Endothelial cell of umbilical vein (primary cell): ENCODE measurements around the gene ESPNL. TPM values are rescaled to one million over a fixed set of nuclear protein-coding genes. Genes with fewer than 3 reads are reported as not detected.

ENCODE experiments used
- BruUV-seq: library from RNA; stranded (reverse); fragments of 400-500 nt; replicated peaks from 2 replicates; lab custom pipeline; 2021; lab: Mats Ljungman, UMichigan
- CTCF ChIA-PET: fragments of 300-600, 350-600 bp; sonication (Branson Sonifier 250); formaldehyde crosslinking; loops from one replicate; lab custom pipeline; 2021; ENCODE audit warnings: antibody characterized with exemption, inconsistent platforms; lab: Charles Lee
- POLR2A ChIA-PET: fragments of 300-600, 350-600 bp; sonication (Branson Sonifier 250); formaldehyde crosslinking; loops from one replicate; lab custom pipeline; 2021; ENCODE audit warnings: antibody characterized with exemption, inconsistent platforms; lab: Charles Lee
- DNase-seq: peaks from one replicate; pipeline ENCODE4 v3.0.0-alpha.2; 2011; ENCODE audit warnings: low read depth, low spot score
- FAIRE-seq: peaks from 2 replicates; lab custom pipeline; 2011; peaks lifted over from hg19 to GRCh38; lab: Jason Lieb, UNC
- H2AFZ ChIP-seq: 2 replicates; pipeline ENCODE4 v1.6.0; 2012; ENCODE audit warnings: low read depth, low read length, control low read depth, inconsistent platforms
- H3K27ac ChIP-seq: 2 replicates; pipeline ENCODE4 v1.5.1; 2011; ENCODE audit warnings: low read depth, mild to moderate bottlenecking, control low read depth, low read length, moderate library complexity; ENCODE audit not compliant: insufficient read depth
- H3K27me3 ChIP-seq, 2 experiments: 2 replicates each; pipeline versions ENCODE4 v1.6.0 to v1.6.1; 2011; ENCODE audit warnings: low read length in 2 of 2, mixed read lengths in 1 of 2; ENCODE audit not compliant: control insufficient read depth in 2 of 2, insufficient read depth in 2 of 2
- H3K36me3 ChIP-seq, 2 experiments: 2 replicates in 1 of 2; 3 replicates in 1 of 2; pipeline ENCODE4 v1.5.1; 2011; ENCODE audit warnings: low read length in 2 of 2, mild to moderate bottlenecking in 1 of 2, moderate library complexity in 1 of 2; ENCODE audit not compliant: control insufficient read depth in 2 of 2, insufficient read depth in 2 of 2; ENCODE audit errors: extremely low read depth in 1 of 2
- H3K4me1 ChIP-seq: 3 replicates; pipeline ENCODE4 v1.5.1; 2011; ENCODE audit warnings: mild to moderate bottlenecking, low read length; ENCODE audit not compliant: control insufficient read depth, insufficient read depth; ENCODE audit errors: extremely low read depth
- H3K4me2 ChIP-seq: 2 replicates; pipeline ENCODE4 v1.6.1; 2011; ENCODE audit warnings: low read length, control low read depth, mixed read lengths; ENCODE audit not compliant: insufficient read depth
- H3K4me3 ChIP-seq, 3 experiments: fragments of 200-600 bp in 1 of 3; sonication (generic), shearing (Covaris generic) in 1 of 3; replicated peaks in 1 of 3; 2 replicates each; pipeline ENCODE4 v1.5.1; 2011 to 2016; ENCODE audit warnings: control low read depth in 3 of 3, low read length in 3 of 3, mild to moderate bottlenecking in 2 of 3, inconsistent platforms in 1 of 3, low read depth in 1 of 3, moderate library complexity in 1 of 3; ENCODE audit not compliant: insufficient read depth in 1 of 3
- H3K79me2 ChIP-seq: 2 replicates; pipeline ENCODE4 v1.6.0; 2012; ENCODE audit warnings: low read length, inconsistent platforms; ENCODE audit not compliant: control insufficient read depth, insufficient read depth
- H3K9ac ChIP-seq: replicated peaks from 2 replicates; pipeline ENCODE3; 2011; ENCODE audit warnings: low read length, control low read depth; ENCODE audit not compliant: insufficient read depth; ENCODE audit errors: extremely low read depth
- H3K9me1 ChIP-seq: replicated peaks from 3 replicates; pipeline ENCODE4 v1.6.0; 2011; ENCODE audit warnings: mild to moderate bottlenecking, low read length; ENCODE audit not compliant: control insufficient read depth, insufficient read depth; ENCODE audit errors: extremely low read depth
- H3K9me3 ChIP-seq: replicated peaks from 2 replicates; pipeline ENCODE4 v1.5.1; 2012; ENCODE audit warnings: low read length, inconsistent platforms; ENCODE audit not compliant: control insufficient read depth, insufficient read depth
- H4K20me1 ChIP-seq: replicated peaks from 2 replicates; pipeline ENCODE3; 2011; ENCODE audit warnings: mild to moderate bottlenecking, low read length; ENCODE audit not compliant: control insufficient read depth, insufficient read depth; ENCODE audit errors: extremely low read depth
- EZH2 ChIP-seq: IDR thresholded peaks from 2 replicates; pipeline ENCODE4 v1.6.1; 2012; ENCODE audit warnings: borderline replicate concordance, low read depth, mild to moderate bottlenecking, moderate library complexity, low read length, inconsistent platforms; ENCODE audit not compliant: severe bottlenecking
- FOS ChIP-seq: IDR thresholded peaks from 2 replicates; pipeline ENCODE4 v1.6.1; 2011; ENCODE audit warnings: mild to moderate bottlenecking, low read length, moderate library complexity, borderline replicate concordance; ENCODE audit not compliant: insufficient read depth
- MYC ChIP-seq: IDR thresholded peaks from one replicate; pipeline ENCODE4 v1.6.1; 2011; ENCODE audit warnings: mild to moderate bottlenecking, low read depth, low read length
- POLR2AphosphoS5 ChIP-seq: IDR thresholded peaks from 2 replicates; pipeline ENCODE4 v1.6.1; 2012; ENCODE audit warnings: low read depth, mild to moderate bottlenecking, control low read depth, low read length, moderate library complexity; ENCODE audit not compliant: insufficient read depth
- dilution Hi-C: fragments of 300-500 bp; cut with MboI; formaldehyde crosslinking; loops from one replicate; pipeline ENCODE4 v1.15.0; 2019; ENCODE audit warnings: low sequenced_read_pairs; ENCODE audit not compliant: extremely low pct_ligation_motif_present
- intact Hi-C: fragments of 100-400 bp; cut with micrococcal nuclease; formaldehyde crosslinking; loops from one replicate; pipeline ENCODE4 v1.10.0; 2022
- polyA plus RNA-seq, 4 experiments: library from polyadenylated mRNA; depleted of rRNA in 3 of 4; stranded (reverse) in 3 of 4; unstranded in 1 of 4; fragments of >200 nt; gene quantifications; 2 replicates each; pipeline versions ENCODE4 v1.2.1 to v1.2.3, GENCODE V29; 2011 to 2012; ENCODE audit warnings: missing spikeins in 1 of 4
- total RNA-seq: library from RNA; stranded (reverse); gene quantifications from 2 replicates; pipeline ENCODE4 v1.2.3, GENCODE V29; 2021

The ESPNL gene
- total and polyA plus RNA-seq, 2 donors (not counting 3 experiments of a cell fraction or from before 2014, with no cell fraction given): not detected

GRCh38 chr2:238138331-238139195 is 38.4 kb downstream of the ESPNL start, which contains the start of gene KLHL30:
KLHL30 (plus strand) TSS chr2:238138668; CDS start chr2:238140755, 2,087 bp downstream.
- POLR2A ChIA-PET: interaction anchor here (0.6 kb wide), 1 partner anchor 12 kb away, joined by 7 read pairs; no protein-coding TSS in a partner anchor
- Histone ChIP-seq H3K36me3 (no peaks in the 10 kb centered on the region), H3K4me1 (no peaks in the 10 kb centered on the region), H3K27ac (no peak within 1 kb of the TSS), H3K27me3 (no peaks in the 10 kb centered on the region), H3K4me2 (no peak within 1 kb of the TSS), H3K79me2 (no peaks in the 10 kb centered on the region), H3K9me3 (no peaks in the 10 kb centered on the region), H3K4me3 (no peak within 1 kb of the TSS), H3K9ac (no peak within 1 kb of the TSS), H4K20me1 (no peaks in the 10 kb centered on the region), H2AFZ (no peak within 1 kb of the TSS), H3K9me1 (no peaks in the 10 kb centered on the region)
- dilution Hi-C loops: no loop called here
- BruUV-seq: no TSS peak
- intact Hi-C loops: loop anchor here (1.0 kb wide), 1 partner anchor 215 kb away; no protein-coding TSS in a partner anchor
- no peak for TF ChIP-seq FOS
- no peak for TF ChIP-seq POLR2AphosphoS5
- TF ChIP-seq EZH2: no peak
- no peak for TF ChIP-seq MYC
- FAIRE-seq (no peak), DNase-seq (no peak)
- CTCF ChIA-PET: interaction anchor here (1.1 kb wide), 1 partner anchor 280 kb away, joined by 3 read pairs; no protein-coding TSS in a partner anchor
